ENCODE data around the gene DNLZ.
"Not testable (repeated sequence)": the region's sequence is repeated elsewhere in the genome, so short reads cannot be mapped to it uniquely, and the experiment has no call there.

Gene DNLZ

GRCh38 chr9:136363106-136363948 lies at the start of gene DNLZ:
DNLZ (minus strand) TSS chr9:136363744; CDS start chr9:136363714, 30 bp downstream.
- peak; percentile 92 for DNase-seq (ENCODE audit: low read depth, low spot score)
- Histone ChIP-seq H3K9ac (ENCODE audit: insufficient read length, low read depth) (peak within 1 kb of the TSS; percentile 96), H3K9me3 (ENCODE audit: insufficient read depth, low read length) (no peaks in the 10 kb centered on the region; the same call in 1 of the 2 replicates), H3K27me3 (ENCODE audit: insufficient read depth, insufficient read length) (no peaks in the 10 kb centered on the region), H3K4me3 (ENCODE audit: insufficient read length, low read depth) (peak within 1 kb of the TSS; percentile 87), H3K36me3 (ENCODE audit: insufficient read depth, insufficient read length, low read length) (peaks cover 85% of the 10 kb centered on the region), H3K4me1 (ENCODE audit: insufficient read depth, insufficient read length) (peaks cover 23% of the 10 kb centered on the region)
- no peak for TF ChIP-seq SUZ12 (IDR thresholded peaks at IDR 0.05; ENCODE audit: extremely low read depth, insufficient read depth, insufficient read length)
- peak; percentile 82 for TF ChIP-seq YY1 (IDR thresholded peaks at IDR 0.05; ENCODE audit: insufficient read depth, insufficient read length)

- no peak for DNase-seq (ENCODE audit: low read depth, low spot score)
- Histone ChIP-seq H3K36me3 (ENCODE audit: insufficient read depth, insufficient read length, low read length) (peaks cover 80% of the 10 kb centered on the region), H3K4me3 (ENCODE audit: insufficient read length, low read depth) (peak overlapping the region; percentile 1), H3K9me3 (ENCODE audit: insufficient read depth, low read length) (no peaks in the 10 kb centered on the region), H3K4me1 (ENCODE audit: insufficient read depth, insufficient read length) (peaks cover 15% of the 10 kb centered on the region), H3K27me3 (ENCODE audit: insufficient read depth, insufficient read length) (no peaks in the 10 kb centered on the region), H3K9ac (ENCODE audit: insufficient read length, low read depth) (peak overlapping the region; percentile 43)
- no peak for TF ChIP-seq YY1 (IDR thresholded peaks at IDR 0.05; ENCODE audit: insufficient read depth, insufficient read length)
- no peak for TF ChIP-seq ZNF274 (IDR thresholded peaks at IDR 0.05; ENCODE audit: low read depth, low read length)
- TF ChIP-seq SUZ12 (IDR thresholded peaks at IDR 0.05; ENCODE audit: extremely low read depth, insufficient read depth, insufficient read length), result no peak
Observed at GRCh38 chr9:136412962-136413361, 49.4 kb upstream of the DNLZ start.

GRCh38 chr9:136411378-136411777 lies 47.8 kb upstream of the DNLZ start:
- Histone ChIP-seq H3K9ac (ENCODE audit: insufficient read length, low read depth) (peak overlapping the region; percentile 99), H3K4me3 (ENCODE audit: insufficient read length, low read depth) (peak overlapping the region; percentile 99), H3K27me3 (ENCODE audit: insufficient read depth, insufficient read length) (no peaks in the 10 kb centered on the region), H3K4me1 (ENCODE audit: insufficient read depth, insufficient read length) (peaks cover 15% of the 10 kb centered on the region), H3K9me3 (ENCODE audit: insufficient read depth, low read length) (no peaks in the 10 kb centered on the region), H3K36me3 (ENCODE audit: insufficient read depth, insufficient read length, low read length) (peaks cover 79% of the 10 kb centered on the region)
- no peak for DNase-seq (ENCODE audit: low read depth, low spot score)
- no peak for TF ChIP-seq SUZ12 (IDR thresholded peaks at IDR 0.05; ENCODE audit: extremely low read depth, insufficient read depth, insufficient read length)
- TF ChIP-seq YY1 (IDR thresholded peaks at IDR 0.05; ENCODE audit: insufficient read depth, insufficient read length), result no peak
- no peak for TF ChIP-seq ZNF274 (IDR thresholded peaks at IDR 0.05; ENCODE audit: low read depth, low read length)

GRCh38 chr9:136410500-136411287 lies 47.1 kb upstream of the DNLZ start, which contains the start of the genes ENTR1 and PMPCA:
ENTR1 (minus strand) TSS chr9:136410614; CDS start chr9:136410397, 217 bp downstream.
PMPCA (plus strand) TSS chr9:136410658; CDS start chr9:136410669, 11 bp downstream.
- peak; percentile 85 for DNase-seq (ENCODE audit: low read depth, low spot score)
- Histone ChIP-seq H3K36me3 (ENCODE audit: insufficient read depth, insufficient read length, low read length) (peaks cover 79% of the 10 kb centered on the region), H3K4me3 (ENCODE audit: insufficient read length, low read depth) (peak within 1 kb of the TSS; percentile 99)

GRCh38 chr9:136409557-136410455 lies 46.3 kb upstream of the DNLZ start:
- peak overlapping the region; percentile 98 for H3K9ac ChIP-seq (ENCODE audit: insufficient read length, low read depth)
- no peak for DNase-seq (ENCODE audit: low read depth, low spot score)

More at GRCh38 chr9:136410500-136411287, 47.1 kb upstream of the DNLZ start, which contains the start of the genes ENTR1 and PMPCA:
- TF ChIP-seq SUZ12 (IDR thresholded peaks at IDR 0.05; ENCODE audit: extremely low read depth, insufficient read depth, insufficient read length), result no peak
- TF ChIP-seq YY1 (IDR thresholded peaks at IDR 0.05; ENCODE audit: insufficient read depth, insufficient read length), result peak; percentile 91
- Histone ChIP-seq H3K27me3 (ENCODE audit: insufficient read depth, insufficient read length) (no peaks in the 10 kb centered on the region), H3K9ac (ENCODE audit: insufficient read length, low read depth) (peak within 1 kb of the TSS; percentile 99), H3K4me1 (ENCODE audit: insufficient read depth, insufficient read length) (peaks cover 15% of the 10 kb centered on the region), H3K9me3 (ENCODE audit: insufficient read depth, low read length) (no peaks in the 10 kb centered on the region)

GRCh38 chr9:136407911-136408310 lies 44.4 kb upstream of the DNLZ start:
- peaks cover 78% of the 10 kb centered on the region for H3K36me3 ChIP-seq (ENCODE audit: insufficient read depth, insufficient read length, low read length)
- TF ChIP-seq YY1 (IDR thresholded peaks at IDR 0.05; ENCODE audit: insufficient read depth, insufficient read length) (no peak), ZNF274 (IDR thresholded peaks at IDR 0.05; ENCODE audit: low read depth, low read length) (no peak), SUZ12 (IDR thresholded peaks at IDR 0.05; ENCODE audit: extremely low read depth, insufficient read depth, insufficient read length) (no peak)
- DNase-seq (ENCODE audit: low read depth, low spot score), result no peak

More at GRCh38 chr9:136409557-136410455, 46.3 kb upstream of the DNLZ start:
- peaks cover 15% of the 10 kb centered on the region for H3K4me1 ChIP-seq (ENCODE audit: insufficient read depth, insufficient read length)
- peaks cover 81% of the 10 kb centered on the region for H3K36me3 ChIP-seq (ENCODE audit: insufficient read depth, insufficient read length, low read length)
- H3K27me3 ChIP-seq (ENCODE audit: insufficient read depth, insufficient read length), result no peaks in the 10 kb centered on the region
- peak overlapping the region; percentile 99 for H3K4me3 ChIP-seq (ENCODE audit: insufficient read length, low read depth)
- no peaks in the 10 kb centered on the region for H3K9me3 ChIP-seq (ENCODE audit: insufficient read depth, low read length)
- TF ChIP-seq ZNF274 (IDR thresholded peaks at IDR 0.05; ENCODE audit: low read depth, low read length), result no peak

GRCh38 chr9:136407061-136407460 lies 43.5 kb upstream of the DNLZ start:
- H3K4me3 ChIP-seq (ENCODE audit: insufficient read length, low read depth); H3K9ac ChIP-seq (ENCODE audit: insufficient read length, low read depth); H3K27me3 ChIP-seq (ENCODE audit: insufficient read depth, insufficient read length); H3K9me3 ChIP-seq (ENCODE audit: insufficient read depth, low read length); DNase-seq (ENCODE audit: low read depth, low spot score): not testable (repeated sequence)
- peaks cover 12% of the 10 kb centered on the region for H3K4me1 ChIP-seq (ENCODE audit: insufficient read depth, insufficient read length)
- H3K36me3 ChIP-seq (ENCODE audit: insufficient read depth, insufficient read length, low read length), result peaks cover 75% of the 10 kb centered on the region

More at GRCh38 chr9:136407911-136408310, 44.4 kb upstream of the DNLZ start:
- no peaks in the 10 kb centered on the region for H3K9me3 ChIP-seq (ENCODE audit: insufficient read depth, low read length)
- no peak overlapping the region for H3K9ac ChIP-seq (ENCODE audit: insufficient read length, low read depth)
- peaks cover 15% of the 10 kb centered on the region for H3K4me1 ChIP-seq (ENCODE audit: insufficient read depth, insufficient read length)
- no peaks in the 10 kb centered on the region for H3K27me3 ChIP-seq (ENCODE audit: insufficient read depth, insufficient read length)
- H3K4me3 ChIP-seq (ENCODE audit: insufficient read length, low read depth), result no peak overlapping the region

GRCh38 chr9:136405904-136406303 lies 42.4 kb upstream of the DNLZ start:
- peaks cover 78% of the 10 kb centered on the region for H3K36me3 ChIP-seq (ENCODE audit: insufficient read depth, insufficient read length, low read length)

More at GRCh38 chr9:136405904-136406303, 42.4 kb upstream of the DNLZ start:
- H3K4me3 ChIP-seq (ENCODE audit: insufficient read length, low read depth); H3K4me1 ChIP-seq (ENCODE audit: insufficient read depth, insufficient read length); H3K9ac ChIP-seq (ENCODE audit: insufficient read length, low read depth); DNase-seq (ENCODE audit: low read depth, low spot score); H3K27me3 ChIP-seq (ENCODE audit: insufficient read depth, insufficient read length); H3K9me3 ChIP-seq (ENCODE audit: insufficient read depth, low read length): not testable (repeated sequence)
